G401 (cell line): Measurements from ENCODE around the gene NEO1. TPM values are rescaled to one million over a fixed set of nuclear protein-coding genes. Genes with fewer than 3 reads are reported as not detected.
"Not testable (repeated sequence)": the region's sequence is repeated elsewhere in the genome, so short reads cannot be mapped to it uniquely, and the experiment has no call there.

ENCODE experiments used
- DNase-seq: peaks from one replicate; pipeline ENCODE4 v3.0.0-alpha.2; 2015; ENCODE audit warnings: low spot score
- in situ Hi-C: cut with HindIII; loops from 2 replicates; pipeline ENCODE4 v1.10.0; 2016; ENCODE audit warnings: low sequenced_read_pairs, mixed read lengths
- total RNA-seq: library from RNA; depleted of rRNA; stranded (reverse); fragments of >200 nt; shearing (Covaris generic); gene quantifications from 2 replicates; pipeline ENCODE4 v1.2.3, GENCODE V29; 2014

The NEO1 gene
- total RNA-seq, 1 experiment from 2014 or later = 0.81 TPM

DNA sequence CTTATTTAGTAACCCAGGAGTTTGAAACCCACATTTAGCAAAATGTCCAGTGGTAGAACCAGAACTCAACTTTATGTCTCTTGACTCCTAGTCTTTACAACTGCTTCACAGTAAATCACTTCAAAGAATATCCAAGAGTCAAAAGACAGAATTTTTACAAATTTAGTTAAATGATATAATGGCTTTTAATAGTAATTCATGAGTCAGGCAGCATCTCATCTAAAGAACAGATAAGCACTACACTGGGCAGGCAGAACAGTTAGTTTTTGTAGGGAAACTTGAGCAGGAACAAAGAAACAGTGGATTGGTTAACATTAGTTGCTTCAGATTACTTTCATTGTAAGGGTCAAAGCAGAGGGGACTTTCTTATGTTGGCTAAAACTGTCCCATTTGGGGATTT is 120.2 kb downstream of the NEO1 start:
- in situ Hi-C loops = no loop called here

DNA sequence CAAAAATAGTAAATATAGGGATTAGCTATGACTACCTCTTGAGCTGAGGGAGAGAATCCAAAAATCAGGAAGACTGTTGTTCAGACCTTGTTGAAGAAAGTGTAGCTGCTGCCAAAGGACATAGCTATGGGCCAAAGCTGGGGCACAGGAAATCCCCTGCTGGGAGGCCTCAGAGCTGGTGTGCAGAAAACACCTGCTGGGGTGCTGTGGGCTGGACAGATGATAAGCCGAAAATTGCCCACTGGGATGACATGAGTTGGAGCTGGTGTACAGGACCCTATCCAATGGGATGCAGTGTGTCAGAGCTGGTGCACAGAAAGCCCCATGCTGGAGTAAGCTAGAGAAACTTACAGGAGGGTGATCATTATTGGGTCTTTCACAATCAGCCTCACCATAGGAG is 121.9 kb downstream of the NEO1 start:
- in situ Hi-C loops = no loop called here
- DNase-seq = no peak

More for the DNA sequence above, 120.2 kb downstream of the NEO1 start:
- DNase-seq = no peak

DNA sequence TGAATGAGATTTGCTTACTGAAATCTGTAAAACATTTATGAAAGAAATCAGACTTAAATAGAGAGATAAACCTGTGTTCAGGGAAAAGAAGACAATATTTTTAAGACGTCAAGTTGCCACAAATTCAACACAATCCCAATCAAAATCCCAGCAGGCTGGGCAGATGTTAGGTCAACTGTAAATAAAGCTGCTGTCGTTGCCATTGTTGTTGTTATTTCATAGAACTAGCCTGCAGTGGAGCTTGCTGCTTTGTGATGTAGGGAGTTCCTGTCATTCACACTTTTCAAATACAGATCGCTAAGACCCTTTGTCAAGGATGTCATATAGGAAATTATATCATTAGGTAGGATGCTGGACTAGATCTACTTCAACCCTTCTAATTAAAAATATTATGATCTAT is 123.1 kb downstream of the NEO1 start:
- in situ Hi-C loops = no loop called here

GRCh38 chr15:73176598-73176997 is 124.3 kb downstream of the NEO1 start:
- DNase-seq = no peak
- in situ Hi-C loops = no loop called here

More for the DNA sequence above, 123.1 kb downstream of the NEO1 start:
- no peak for DNase-seq

DNA sequence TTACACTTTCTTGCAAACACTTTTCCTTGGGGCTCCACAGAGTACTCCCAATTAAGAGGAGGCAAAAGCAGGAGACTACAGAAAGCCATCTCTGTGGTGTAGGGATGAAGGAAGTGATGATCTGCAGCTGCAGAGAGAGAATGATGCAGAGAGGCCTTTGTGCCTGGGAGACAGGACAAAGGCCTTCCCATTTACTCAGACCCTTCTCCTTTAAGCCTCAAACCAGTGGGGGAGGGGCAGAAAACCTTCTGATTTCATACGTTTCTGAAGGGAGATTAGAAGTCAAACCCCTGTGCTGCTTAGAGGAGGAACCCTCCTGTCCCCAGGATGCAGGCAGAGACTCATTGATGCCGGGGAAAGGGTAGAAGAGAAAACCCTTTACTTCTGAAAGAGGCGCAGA is 130.8 kb downstream of the NEO1 start:
- DNase-seq = no peak
- in situ Hi-C loops = no loop called here

DNA sequence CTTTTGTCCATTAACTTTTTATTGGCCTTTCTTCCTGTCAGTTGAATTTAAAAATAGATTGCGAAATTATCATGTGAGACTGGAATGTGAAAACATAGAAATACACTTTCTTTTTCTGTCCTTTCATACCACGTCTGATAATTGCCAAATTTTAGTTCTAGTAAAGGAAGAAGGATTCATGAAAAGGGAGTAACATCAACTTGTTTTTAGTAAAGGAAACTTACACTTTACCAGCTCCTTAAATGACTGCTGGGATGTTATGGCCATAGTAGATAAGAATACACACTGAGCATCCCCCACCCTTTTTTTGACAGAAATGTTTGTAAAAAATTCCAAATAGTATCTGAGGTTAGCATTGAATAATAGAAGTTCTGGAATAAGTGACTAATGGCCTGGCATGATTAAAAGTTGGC is 137.9 kb downstream of the NEO1 start:
- in situ Hi-C loops = no loop called here

GRCh38 chr15:73195166-73195565 is 142.9 kb downstream of the NEO1 start:
- no peak for DNase-seq
- in situ Hi-C loops = no loop called here

More for the DNA sequence above, 137.9 kb downstream of the NEO1 start:
- DNase-seq = no peak

DNA sequence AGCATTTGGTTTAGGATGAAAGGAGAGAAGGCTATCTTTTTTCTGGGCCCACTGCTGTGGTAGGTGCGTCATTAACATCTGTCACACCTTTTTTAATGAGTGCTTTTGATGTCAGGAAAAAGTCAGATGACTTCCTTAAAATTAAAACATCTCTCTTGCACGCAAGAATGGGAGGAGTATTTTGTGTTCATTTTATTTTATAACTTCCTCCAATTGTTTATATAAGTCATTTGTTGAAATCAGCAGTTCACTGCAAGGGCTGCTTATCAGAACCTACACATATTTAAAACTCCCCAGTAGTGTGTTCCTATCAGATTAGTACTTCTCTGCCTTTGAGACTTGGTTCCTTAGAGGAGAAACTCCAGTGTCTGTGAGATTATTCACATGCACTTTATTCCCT is 143.8 kb downstream of the NEO1 start:
- DNase-seq = no peak
- in situ Hi-C loops = no loop called here

- no peak for DNase-seq
- in situ Hi-C loops = no loop called here
These were observed 148.1 kb downstream of the NEO1 start for GRCh38 chr15:73200339-73200738.

GRCh38 chr15:73210630-73211029 is 158.4 kb downstream of the NEO1 start:
- in situ Hi-C loops = no loop called here
- no peak for DNase-seq

- DNase-seq = no peak
- in situ Hi-C loops = no loop called here
These were observed 160.2 kb downstream of the NEO1 start for GRCh38 chr15:73212424-73212823.

GRCh38 chr15:73221450-73221849 is 169.2 kb downstream of the NEO1 start:
- in situ Hi-C loops, DNase-seq: not testable (repeated sequence)

DNA sequence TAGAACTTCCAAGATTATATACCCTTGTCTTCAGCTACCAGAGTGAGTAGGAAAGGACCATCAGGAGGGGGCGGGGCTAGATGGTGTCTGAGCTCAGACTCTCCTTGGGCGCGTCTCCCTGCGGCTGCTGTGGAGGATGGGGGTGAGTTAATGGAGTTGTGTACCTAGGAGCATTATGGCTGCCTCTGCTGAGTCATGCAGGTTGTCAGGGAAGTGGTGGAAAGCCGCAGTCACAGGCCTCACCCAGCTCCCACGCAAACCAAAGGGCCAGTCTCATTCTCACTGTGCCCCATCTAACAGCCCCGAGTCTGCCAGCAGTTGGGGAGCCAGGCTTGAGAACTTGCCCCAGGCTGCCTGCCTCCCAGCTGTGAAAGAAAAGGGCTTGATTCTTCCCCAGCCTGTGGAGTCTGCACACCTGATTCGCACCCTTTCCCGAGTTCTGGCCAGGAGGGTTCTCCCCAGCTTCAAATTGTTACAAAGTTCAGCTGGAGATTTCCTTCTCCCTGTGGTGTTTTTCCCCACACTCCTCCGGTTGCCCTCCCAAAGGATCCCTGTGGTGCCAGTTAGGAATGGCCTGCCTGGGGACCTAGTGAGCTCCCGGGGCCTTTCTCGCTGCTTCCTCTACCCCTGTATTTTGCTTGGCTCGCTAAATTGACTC is 173.2 kb downstream of the NEO1 start:
- in situ Hi-C loops = no loop called here
- DNase-seq = no peak

GRCh38 chr15:73226093-73226814 is 174.0 kb downstream of the NEO1 start:
- DNase-seq = no peak
- in situ Hi-C loops = no loop called here

GRCh38 chr15:73227433-73228056 is 175.3 kb downstream of the NEO1 start:
- DNase-seq = no peak
- in situ Hi-C loops = no loop called here

GRCh38 chr15:73228128-73228646 is 175.9 kb downstream of the NEO1 start:
- in situ Hi-C loops = no loop called here
- no peak for DNase-seq

- in situ Hi-C loops = no loop called here
- no peak for DNase-seq
These were observed 179.6 kb downstream of the NEO1 start for GRCh38 chr15:73231661-73232419.

DNA sequence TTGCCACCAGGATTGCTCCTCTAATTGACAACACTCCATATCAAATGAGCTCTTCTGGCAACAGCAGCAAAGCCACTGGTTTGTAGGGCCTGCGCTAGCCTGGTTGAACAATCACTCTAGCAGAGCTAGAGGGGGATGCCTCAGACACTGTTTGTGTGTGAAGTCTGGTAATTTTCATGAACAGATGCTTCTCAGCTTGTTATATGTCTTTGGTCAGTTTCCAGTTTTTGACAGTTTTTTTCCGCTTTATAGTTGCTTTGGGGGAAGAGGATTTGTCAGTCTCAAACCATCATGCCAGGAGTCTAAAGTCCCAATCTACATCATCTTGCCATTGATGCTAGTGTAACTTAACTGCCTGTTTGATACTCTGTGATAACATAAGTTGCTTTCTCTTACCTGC is 180.5 kb downstream of the NEO1 start:
- in situ Hi-C loops = no loop called here
- peak; percentile 65 for DNase-seq

GRCh38 chr15:73233623-73234022 is 181.4 kb downstream of the NEO1 start:
- DNase-seq = no peak
- in situ Hi-C loops = no loop called here
